ENCODE data around the gene SRP9.

GRCh38 chr1:225757927-225758656 lies 19.5 kb upstream of the SRP9 start:
- TF ChIP-seq EZH2 (IDR thresholded peaks at IDR 0.05; ENCODE audit: low read length) (no peak), CTCF (optimal IDR thresholded peaks at IDR 0.05 in 1 of 3, IDR thresholded peaks at IDR 0.05 in 1 of 3, conservative IDR thresholded peaks at IDR 0.05 in 1 of 3; ENCODE audit: extremely low read depth in 1 of 3, insufficient read depth in 2 of 3, low read length in 3 of 3) (no peak)
